HepG2 (cell line): Measurements from ENCODE around the gene NFATC4. TPM values are rescaled to one million over a fixed set of nuclear protein-coding genes. Genes with fewer than 3 reads are reported as not detected.

Experiments used
- CAMTA2 ChIP-seq: sonication (generic); formaldehyde crosslinking; IDR thresholded peaks from 2 replicates; pipeline ENCODE4 v1.4.0; 2020; ENCODE audit warnings: mild to moderate bottlenecking, missing genetic modification reagents, borderline replicate concordance
- ISX ChIP-seq: sonication (generic); formaldehyde crosslinking; conservative IDR thresholded peaks from 2 replicates; pipeline ENCODE4 v1.5.0; 2020; ENCODE audit warnings: missing genetic modification reagents
- MEIS1 ChIP-seq: sonication (generic); formaldehyde crosslinking; IDR thresholded peaks from 2 replicates; pipeline ENCODE4 v1.9.0; 2021; ENCODE audit warnings: mild to moderate bottlenecking, missing genetic modification reagents, moderate library complexity, borderline replicate concordance
- MLXIP ChIP-seq: sonication (generic); formaldehyde crosslinking; IDR thresholded peaks from 2 replicates; pipeline ENCODE4 v1.9.0; 2021; ENCODE audit warnings: missing genetic modification reagents, borderline replicate concordance
- SP140L ChIP-seq: sonication (generic); formaldehyde crosslinking; IDR thresholded peaks from 2 replicates; pipeline ENCODE4 v1.4.0; 2020; ENCODE audit warnings: missing genetic modification reagents, borderline replicate concordance
- ZBTB26 ChIP-seq: IDR thresholded peaks from 2 replicates; pipeline ENCODE4 v1.6.1; 2016; ENCODE audit warnings: missing compliant biosample characterization, missing genetic modification reagents, borderline replicate concordance
- ZNF253 ChIP-seq: sonication (generic); formaldehyde crosslinking; IDR thresholded peaks from 2 replicates; pipeline ENCODE4 v1.8.0; 2022; ENCODE audit warnings: mild to moderate bottlenecking, missing genetic modification reagents, borderline replicate concordance
- ZNF484 ChIP-seq: sonication (generic); formaldehyde crosslinking; IDR thresholded peaks from 2 replicates; pipeline ENCODE4 v1.5.1; 2020; ENCODE audit warnings: mild to moderate bottlenecking, low read depth, missing genetic modification reagents, borderline replicate concordance
- ZNF512 ChIP-seq: sonication (generic); formaldehyde crosslinking; IDR thresholded peaks from 2 replicates; pipeline ENCODE4 v1.4.0; 2020; ENCODE audit warnings: mild to moderate bottlenecking, missing genetic modification reagents
- ZNF546 ChIP-seq: sonication (generic); formaldehyde crosslinking; conservative IDR thresholded peaks from 2 replicates; pipeline ENCODE4 v1.8.1; 2023; ENCODE audit warnings: mild to moderate bottlenecking, missing genetic modification reagents
- ZNF644 ChIP-seq: IDR thresholded peaks from 2 replicates; pipeline ENCODE4 v1.6.1; 2016; ENCODE audit warnings: low read depth
- polyA plus RNA-seq, 8 experiments: library from polyadenylated mRNA; depleted of rRNA in 3 of 8; stranded (reverse) in 7 of 8; unstranded in 1 of 8; fragments of >200 nt; fragmentation: Illumina TruSeq in 4 of 8; extraction: Trizol in 4 of 8; gene quantifications; 2 replicates each; pipeline versions ENCODE4 v1.2.1 to v1.2.3, GENCODE V29; 2011 to 2016; ENCODE audit warnings: low read depth in 4 of 8, missing spikeins in 1 of 8, mixed read lengths in 1 of 8; ENCODE audit not compliant: insufficient read depth in 1 of 8
- total RNA-seq, 5 experiments: library from RNA; depleted of rRNA; stranded (reverse); fragments of >200 nt; fragmentation: Illumina TruSeq; extraction: Trizol; gene quantifications; 2 replicates each; pipeline ENCODE4 v1.2.3, GENCODE V29; 2016; ENCODE audit warnings: low read depth in 1 of 5
- TF ChIP-seq, protein P1 (sequence below): sonication (generic); formaldehyde crosslinking; IDR thresholded peaks from 2 replicates; pipeline ENCODE4 v1.8.0; 2022; ENCODE audit warnings: missing genetic modification reagents, low read depth, mild to moderate bottlenecking, borderline replicate concordance
- TF ChIP-seq, protein P2 (sequence below), 2 experiments: sonication (generic) in 1 of 2; formaldehyde crosslinking in 1 of 2; IDR thresholded peaks; 2 replicates each; pipeline versions ENCODE4 v1.4.0 to v1.6.1; 2016 to 2020; ENCODE audit warnings: borderline replicate concordance in 1 of 2, low read depth in 1 of 2, mild to moderate bottlenecking in 1 of 2, missing genetic modification reagents in 1 of 2

The NFATC4 gene
- total and polyA plus RNA-seq, 2 of the 13 experiments (the other 11 are each of a cell fraction or from before 2014, with no cell fraction given), result 0.04 to 0.15 TPM

- TF ChIP-seq ZNF512 (CRISPR knock-in tag), result no peak; the same call in 1 of the 2 replicates
- TF ChIP-seq MEIS1 (CRISPR knock-in tag), result peak; percentile 95; the same call in 1 of the 2 replicates
- TF ChIP-seq MLXIP (CRISPR knock-in tag), result no peak
- peak; percentile 81; the same call in 1 of the 2 replicates for TF ChIP-seq ZNF484 (CRISPR knock-in tag)
- TF ChIP-seq, protein P1, sequence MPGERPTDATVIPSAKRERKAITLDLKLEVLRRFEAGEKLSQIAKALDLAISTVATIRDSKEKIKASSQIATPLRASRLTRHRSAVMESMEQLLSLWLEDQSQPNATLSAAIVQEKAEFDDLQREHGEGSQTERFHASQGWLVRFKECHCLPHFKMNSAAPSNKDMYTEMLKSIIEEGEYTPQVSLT (CRISPR knock-in tag), result no peak; the same call in 1 of the 2 replicates
- TF ChIP-seq, protein P2, sequence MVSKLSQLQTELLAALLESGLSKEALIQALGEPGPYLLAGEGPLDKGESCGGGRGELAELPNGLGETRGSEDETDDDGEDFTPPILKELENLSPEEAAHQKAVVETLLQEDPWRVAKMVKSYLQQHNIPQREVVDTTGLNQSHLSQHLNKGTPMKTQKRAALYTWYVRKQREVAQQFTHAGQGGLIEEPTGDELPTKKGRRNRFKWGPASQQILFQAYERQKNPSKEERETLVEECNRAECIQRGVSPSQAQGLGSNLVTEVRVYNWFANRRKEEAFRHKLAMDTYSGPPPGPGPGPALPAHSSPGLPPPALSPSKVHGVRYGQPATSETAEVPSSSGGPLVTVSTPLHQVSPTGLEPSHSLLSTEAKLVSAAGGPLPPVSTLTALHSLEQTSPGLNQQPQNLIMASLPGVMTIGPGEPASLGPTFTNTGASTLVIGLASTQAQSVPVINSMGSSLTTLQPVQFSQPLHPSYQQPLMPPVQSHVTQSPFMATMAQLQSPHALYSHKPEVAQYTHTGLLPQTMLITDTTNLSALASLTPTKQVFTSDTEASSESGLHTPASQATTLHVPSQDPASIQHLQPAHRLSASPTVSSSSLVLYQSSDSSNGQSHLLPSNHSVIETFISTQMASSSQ (IDR thresholded peaks at IDR 0.05; ENCODE audit: low read depth), result no peak
- TF ChIP-seq, protein P2 (CRISPR knock-in tag; IDR thresholded peaks at IDR 0.05; ENCODE audit: borderline replicate concordance), result peak; percentile 81
- TF ChIP-seq CAMTA2 (CRISPR knock-in tag), result peak; percentile 91
- peak; percentile 94 for TF ChIP-seq ZNF546 (CRISPR knock-in tag)
- TF ChIP-seq ZNF644 (CRISPR knock-in tag), result peak; percentile 29; the same call in 1 of the 2 replicates
- TF ChIP-seq ZNF253, result peak; percentile 78; the same call in 1 of the 2 replicates
- peak; percentile 84; the same call in 1 of the 2 replicates for TF ChIP-seq SP140L (CRISPR knock-in tag)
- peak; percentile 84 for TF ChIP-seq ZBTB26
- no peak for TF ChIP-seq ISX
Observed at GRCh38 chr14:24332268-24332993, 35.6 kb upstream of the NFATC4 start (continued).
